SK-N-SH (cell line): ENCODE measurements around the gene CHSY3. TPM values are rescaled to one million over a fixed set of nuclear protein-coding genes. Genes with fewer than 3 reads are reported as not detected.

Experiments
- CTCF ChIA-PET: fragments of 300-600, 350-600 bp; formaldehyde crosslinking; extraction: SDS; loops from one replicate; lab custom pipeline; 2021; lab: Yijun Ruan, JAX
- POLR2A ChIA-PET: fragments of 350-600 bp; sonication (Branson Sonifier 250); formaldehyde crosslinking; extraction: SDS; loops from one replicate; lab custom pipeline; 2020; ENCODE audit warnings: antibody characterized with exemption, inconsistent platforms; lab: Yijun Ruan, JAX
- DNase-seq: peaks from one replicate; pipeline ENCODE4 v3.0.0; 2012
- H2AFZ ChIP-seq: fragments of 200-600 bp; sonication (generic); 2 replicates; pipeline ENCODE4 v1.8.1; 2016; ENCODE audit warnings: antibody characterized with exemption, mild to moderate bottlenecking, low read depth
- H3F3A ChIP-seq: fragments of 200-600 bp; sonication (generic); replicated peaks from 2 replicates; pipeline ENCODE3; 2016; ENCODE audit warnings: antibody characterized with exemption, mild to moderate bottlenecking; ENCODE audit not compliant: insufficient read depth
- H3K27ac ChIP-seq, 2 experiments: fragments of 200-500 bp in 1 of 2; fragments of 200-600 bp in 1 of 2; sonication (Bioruptor generic) in 1 of 2; sonication (generic), shearing (Covaris generic) in 1 of 2; 2 replicates each; pipeline versions ENCODE4 v1.5.1 to v1.6.1; 2014 to 2016; ENCODE audit warnings: low read depth in 2 of 2, inconsistent platforms in 1 of 2, low read length in 1 of 2, mild to moderate bottlenecking in 1 of 2, mixed read lengths in 1 of 2
- H3K27me3 ChIP-seq: fragments of 200-600 bp; sonication (generic), shearing (Covaris generic); 2 replicates; pipeline ENCODE4 v1.6.1; 2016; ENCODE audit warnings: mixed run types; ENCODE audit not compliant: insufficient read depth
- H3K36me3 ChIP-seq, 2 experiments: fragments of 200-500 bp in 1 of 2; fragments of 200-600 bp in 1 of 2; sonication (Bioruptor generic) in 1 of 2; sonication (generic) in 1 of 2; replicated peaks in 1 of 2; 2 replicates each; pipeline versions ENCODE3 to v1.5.1; 2014 to 2016; ENCODE audit warnings: low read length in 1 of 2, mild to moderate bottlenecking in 1 of 2; ENCODE audit not compliant: insufficient read depth in 2 of 2, control insufficient read depth in 1 of 2
- H3K4me1 ChIP-seq, 2 experiments: fragments of 200-500 bp in 1 of 2; fragments of 200-600 bp in 1 of 2; sonication (Bioruptor generic) in 1 of 2; sonication (generic), shearing (Covaris generic) in 1 of 2; 2 replicates each; pipeline versions ENCODE4 v1.5.1 to v1.6.1; 2014 to 2016; ENCODE audit warnings: low read depth in 1 of 2, low read length in 1 of 2, mixed run types in 1 of 2; ENCODE audit not compliant: insufficient read depth in 2 of 2, control insufficient read depth in 1 of 2
- H3K4me2 ChIP-seq: fragments of 200-600 bp; sonication (generic), shearing (Covaris generic); 2 replicates; pipeline ENCODE4 v1.6.1; 2017; ENCODE audit warnings: mixed run types
- H3K4me3 ChIP-seq, 2 experiments: fragments of 200-500 bp in 1 of 2; fragments of 200-600 bp in 1 of 2; sonication (Bioruptor generic) in 1 of 2; sonication (generic), shearing (Covaris generic) in 1 of 2; 2 replicates each; pipeline versions ENCODE4 v1.5.1 to v1.8.1; 2014 to 2016; ENCODE audit warnings: low read depth in 2 of 2, inconsistent platforms in 1 of 2, low read length in 1 of 2, mild to moderate bottlenecking in 1 of 2, mixed read lengths in 1 of 2, moderate library complexity in 1 of 2
- H3K79me2 ChIP-seq: fragments of 200-600 bp; sonication (generic); 2 replicates; pipeline ENCODE4 v1.8.1; 2017; ENCODE audit warnings: mild to moderate bottlenecking; ENCODE audit not compliant: insufficient read depth
- H3K9ac ChIP-seq: fragments of 200-600 bp; sonication (generic); 2 replicates; pipeline ENCODE4 v1.6.1; 2017; ENCODE audit warnings: mixed run types
- H3K9me2 ChIP-seq: fragments of 200-600 bp; sonication (generic); 2 replicates; pipeline ENCODE4 v1.6.1; 2017; ENCODE audit warnings: mixed run types
- H3K9me3 ChIP-seq: fragments of 200-600 bp; sonication (generic); 2 replicates; pipeline ENCODE4 v1.6.1; 2017; ENCODE audit warnings: mixed run types, mild to moderate bottlenecking, moderate library complexity
- H4K20me1 ChIP-seq: fragments of 200-600 bp; sonication (generic); 2 replicates; pipeline ENCODE4 v1.6.1; 2017; ENCODE audit warnings: mild to moderate bottlenecking, mixed run types; ENCODE audit not compliant: insufficient read depth
- EZH2phosphoT487 ChIP-seq: fragments of 200-600 bp; sonication (generic); IDR thresholded peaks from 2 replicates; pipeline ENCODE4 v1.6.1; 2017; ENCODE audit warnings: low read depth, mixed run types, mild to moderate bottlenecking, antibody characterized with exemption, moderate library complexity, borderline replicate concordance
- FOSL2 ChIP-seq: IDR thresholded peaks from 2 replicates; pipeline ENCODE4 v1.4.0; 2012; ENCODE audit warnings: low read depth, mild to moderate bottlenecking, moderate library complexity, borderline replicate concordance
- FOXJ3 ChIP-seq: sonication (generic); formaldehyde crosslinking; IDR thresholded peaks from 2 replicates; pipeline ENCODE4 v1.5.1; 2020; ENCODE audit warnings: mild to moderate bottlenecking, missing genetic modification reagents
- MEF2A ChIP-seq: IDR thresholded peaks from 2 replicates; pipeline ENCODE4 v1.4.0; 2012; ENCODE audit warnings: low read depth, borderline replicate concordance
- NFIC ChIP-seq: IDR thresholded peaks from 2 replicates; pipeline ENCODE4 v1.4.0; 2012; ENCODE audit warnings: borderline replicate concordance
- RXRA ChIP-seq: IDR thresholded peaks from 2 replicates; pipeline ENCODE4 v1.4.0; 2012; ENCODE audit warnings: low read depth, mild to moderate bottlenecking, borderline replicate concordance
- WGBS: methylation state at CpG from one replicate; pipeline ENCODE4 v1.1.6; 2017; ENCODE audit warnings: low lambda C conversion rate; 5-methylcytosine and 5-hydroxymethylcytosine counted together
- polyA plus RNA-seq, 3 experiments: library from polyadenylated mRNA; depleted of rRNA; stranded (reverse); fragments of >200 nt; gene quantifications; 2 replicates each; pipeline ENCODE4 v1.2.3, GENCODE V29; 2012
- TF ChIP-seq, protein P1 (sequence below): IDR thresholded peaks from 2 replicates; pipeline ENCODE4 v1.6.1; 2012; ENCODE audit warnings: mild to moderate bottlenecking, low read depth, low read length, moderate library complexity
- TF ChIP-seq, protein P2 (sequence below): IDR thresholded peaks from 2 replicates; pipeline ENCODE4 v1.4.0; 2012; ENCODE audit warnings: low read depth, borderline replicate concordance
- TF ChIP-seq, protein P3 (sequence below): IDR thresholded peaks from 2 replicates; pipeline ENCODE4 v1.4.0; 2012; ENCODE audit warnings: low read depth, borderline replicate concordance

Gene CHSY3
- polyA plus RNA-seq, 1 of the 3 experiments (the other 2 are of a cell fraction), result not detected

DNA sequence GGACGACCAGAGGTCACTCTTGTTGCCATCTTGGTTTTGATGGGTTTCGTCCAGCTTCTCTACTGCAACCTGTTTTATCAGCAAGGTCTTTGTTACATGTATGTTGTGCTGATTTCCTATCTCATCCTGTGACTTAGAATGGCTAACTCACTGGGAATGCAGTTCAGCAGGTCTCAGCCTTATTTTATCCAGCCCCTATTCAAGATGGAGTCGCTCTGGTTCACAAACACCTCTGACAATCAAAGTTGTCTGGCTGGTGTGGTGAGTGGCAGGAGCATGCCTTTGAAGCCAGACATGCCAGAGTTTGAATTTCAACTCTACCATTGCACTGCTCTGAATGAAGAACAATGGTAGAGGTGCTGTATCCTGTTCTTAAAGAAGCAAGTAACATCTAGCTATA, 253.8 kb downstream of the CHSY3 start (continued):
- TF ChIP-seq, protein P1, sequence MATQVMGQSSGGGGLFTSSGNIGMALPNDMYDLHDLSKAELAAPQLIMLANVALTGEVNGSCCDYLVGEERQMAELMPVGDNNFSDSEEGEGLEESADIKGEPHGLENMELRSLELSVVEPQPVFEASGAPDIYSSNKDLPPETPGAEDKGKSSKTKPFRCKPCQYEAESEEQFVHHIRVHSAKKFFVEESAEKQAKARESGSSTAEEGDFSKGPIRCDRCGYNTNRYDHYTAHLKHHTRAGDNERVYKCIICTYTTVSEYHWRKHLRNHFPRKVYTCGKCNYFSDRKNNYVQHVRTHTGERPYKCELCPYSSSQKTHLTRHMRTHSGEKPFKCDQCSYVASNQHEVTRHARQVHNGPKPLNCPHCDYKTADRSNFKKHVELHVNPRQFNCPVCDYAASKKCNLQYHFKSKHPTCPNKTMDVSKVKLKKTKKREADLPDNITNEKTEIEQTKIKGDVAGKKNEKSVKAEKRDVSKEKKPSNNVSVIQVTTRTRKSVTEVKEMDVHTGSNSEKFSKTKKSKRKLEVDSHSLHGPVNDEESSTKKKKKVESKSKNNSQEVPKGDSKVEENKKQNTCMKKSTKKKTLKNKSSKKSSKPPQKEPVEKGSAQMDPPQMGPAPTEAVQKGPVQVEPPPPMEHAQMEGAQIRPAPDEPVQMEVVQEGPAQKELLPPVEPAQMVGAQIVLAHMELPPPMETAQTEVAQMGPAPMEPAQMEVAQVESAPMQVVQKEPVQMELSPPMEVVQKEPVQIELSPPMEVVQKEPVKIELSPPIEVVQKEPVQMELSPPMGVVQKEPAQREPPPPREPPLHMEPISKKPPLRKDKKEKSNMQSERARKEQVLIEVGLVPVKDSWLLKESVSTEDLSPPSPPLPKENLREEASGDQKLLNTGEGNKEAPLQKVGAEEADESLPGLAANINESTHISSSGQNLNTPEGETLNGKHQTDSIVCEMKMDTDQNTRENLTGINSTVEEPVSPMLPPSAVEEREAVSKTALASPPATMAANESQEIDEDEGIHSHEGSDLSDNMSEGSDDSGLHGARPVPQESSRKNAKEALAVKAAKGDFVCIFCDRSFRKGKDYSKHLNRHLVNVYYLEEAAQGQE, result no peak
- TF ChIP-seq, all 33 proteins: peak for 0

DNA sequence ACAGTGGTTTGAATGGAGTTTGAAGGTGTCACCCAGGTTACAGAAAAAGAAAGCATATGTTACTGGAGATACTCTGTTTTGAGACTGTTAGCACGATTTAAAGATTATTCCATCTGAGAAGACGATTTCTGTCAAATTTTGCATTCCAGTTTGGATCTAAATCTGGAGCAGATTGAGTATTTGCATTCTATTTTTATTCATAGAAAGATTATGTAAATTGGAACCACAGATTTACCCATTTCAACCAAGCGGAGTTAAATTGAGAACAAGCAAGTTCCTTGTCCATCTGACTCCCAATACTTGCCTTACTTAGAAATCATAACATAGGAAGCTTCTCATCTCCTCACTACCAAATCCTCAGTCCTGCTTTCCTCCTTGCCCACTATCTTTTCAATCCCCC, 255.7 kb downstream of the CHSY3 start:
- ChIA-PET POLR2A (no interaction called here), CTCF (no interaction called here)
- 20% methylated on average over 3 of the region's 3 CpGs for WGBS
- no peak overlapping the region for H3K4me3 ChIP-seq
- no peaks in the 10 kb centered on the region for H3K79me2 ChIP-seq
- H3K9me3 ChIP-seq, result no peaks in the 10 kb centered on the region
- no peaks in the 10 kb centered on the region for H3K36me3 ChIP-seq
- no peaks in the 10 kb centered on the region for H4K20me1 ChIP-seq
- H3K9ac ChIP-seq, result no peak overlapping the region
- no peaks in the 10 kb centered on the region for H3K9me2 ChIP-seq
- H3K4me2 ChIP-seq, result no peak overlapping the region
- DNase-seq, result no peak
- H3F3A ChIP-seq, result no peaks in the 10 kb centered on the region
- H3K27me3 ChIP-seq, result no peaks in the 10 kb centered on the region
- no peak overlapping the region for H2AFZ ChIP-seq
- H3K27ac ChIP-seq, result no peak overlapping the region
- no peaks in the 10 kb centered on the region for H3K4me1 ChIP-seq
- TF ChIP-seq EZH2phosphoT487 (no peak), MEF2A (no peak), RXRA (no peak), NFIC (no peak), FOXJ3 (no peak), FOSL2 (no peak)
- TF ChIP-seq, protein P2, sequence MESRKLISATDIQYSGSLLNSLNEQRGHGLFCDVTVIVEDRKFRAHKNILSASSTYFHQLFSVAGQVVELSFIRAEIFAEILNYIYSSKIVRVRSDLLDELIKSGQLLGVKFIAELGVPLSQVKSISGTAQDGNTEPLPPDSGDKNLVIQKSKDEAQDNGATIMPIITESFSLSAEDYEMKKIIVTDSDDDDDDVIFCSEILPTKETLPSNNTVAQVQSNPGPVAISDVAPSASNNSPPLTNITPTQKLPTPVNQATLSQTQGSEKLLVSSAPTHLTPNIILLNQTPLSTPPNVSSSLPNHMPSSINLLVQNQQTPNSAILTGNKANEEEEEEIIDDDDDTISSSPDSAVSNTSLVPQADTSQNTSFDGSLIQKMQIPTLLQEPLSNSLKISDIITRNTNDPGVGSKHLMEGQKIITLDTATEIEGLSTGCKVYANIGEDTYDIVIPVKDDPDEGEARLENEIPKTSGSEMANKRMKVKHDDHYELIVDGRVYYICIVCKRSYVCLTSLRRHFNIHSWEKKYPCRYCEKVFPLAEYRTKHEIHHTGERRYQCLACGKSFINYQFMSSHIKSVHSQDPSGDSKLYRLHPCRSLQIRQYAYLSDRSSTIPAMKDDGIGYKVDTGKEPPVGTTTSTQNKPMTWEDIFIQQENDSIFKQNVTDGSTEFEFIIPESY, result no peak
- TF ChIP-seq, protein P3, sequence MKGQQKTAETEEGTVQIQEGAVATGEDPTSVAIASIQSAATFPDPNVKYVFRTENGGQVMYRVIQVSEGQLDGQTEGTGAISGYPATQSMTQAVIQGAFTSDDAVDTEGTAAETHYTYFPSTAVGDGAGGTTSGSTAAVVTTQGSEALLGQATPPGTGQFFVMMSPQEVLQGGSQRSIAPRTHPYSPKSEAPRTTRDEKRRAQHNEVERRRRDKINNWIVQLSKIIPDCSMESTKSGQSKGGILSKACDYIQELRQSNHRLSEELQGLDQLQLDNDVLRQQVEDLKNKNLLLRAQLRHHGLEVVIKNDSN, result no peak
- TF ChIP-seq, all 33 proteins: peak for 0
